OCI-LY3 (cell line): ENCODE results near the gene SLC38A11.

ENCODE experiments used
- EZH2phosphoT487 ChIP-seq: fragments of 200-600 bp; shearing (Covaris generic); IDR thresholded peaks from 2 replicates; pipeline ENCODE4 v1.6.1; 2018; ENCODE audit warnings: antibody characterized with exemption, mixed run types, low read depth
- TF ChIP-seq, protein P1 (sequence below): fragments of 200-600, 300-600 bp; sonication (generic); IDR thresholded peaks from 2 replicates; pipeline ENCODE4 v1.5.1; 2014; ENCODE audit warnings: antibody characterized with exemption, low read length, low read depth

- TF ChIP-seq, protein P1, sequence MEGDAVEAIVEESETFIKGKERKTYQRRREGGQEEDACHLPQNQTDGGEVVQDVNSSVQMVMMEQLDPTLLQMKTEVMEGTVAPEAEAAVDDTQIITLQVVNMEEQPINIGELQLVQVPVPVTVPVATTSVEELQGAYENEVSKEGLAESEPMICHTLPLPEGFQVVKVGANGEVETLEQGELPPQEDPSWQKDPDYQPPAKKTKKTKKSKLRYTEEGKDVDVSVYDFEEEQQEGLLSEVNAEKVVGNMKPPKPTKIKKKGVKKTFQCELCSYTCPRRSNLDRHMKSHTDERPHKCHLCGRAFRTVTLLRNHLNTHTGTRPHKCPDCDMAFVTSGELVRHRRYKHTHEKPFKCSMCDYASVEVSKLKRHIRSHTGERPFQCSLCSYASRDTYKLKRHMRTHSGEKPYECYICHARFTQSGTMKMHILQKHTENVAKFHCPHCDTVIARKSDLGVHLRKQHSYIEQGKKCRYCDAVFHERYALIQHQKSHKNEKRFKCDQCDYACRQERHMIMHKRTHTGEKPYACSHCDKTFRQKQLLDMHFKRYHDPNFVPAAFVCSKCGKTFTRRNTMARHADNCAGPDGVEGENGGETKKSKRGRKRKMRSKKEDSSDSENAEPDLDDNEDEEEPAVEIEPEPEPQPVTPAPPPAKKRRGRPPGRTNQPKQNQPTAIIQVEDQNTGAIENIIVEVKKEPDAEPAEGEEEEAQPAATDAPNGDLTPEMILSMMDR: no peak
- no peak for TF ChIP-seq EZH2phosphoT487
Observed at GRCh38 chr2:165002638-165003037, 47.3 kb upstream of the SLC38A11 start.
